Retinal pigment epithelial cell (primary cell): Measurements from ENCODE around the gene AIFM1.

Experiments used
- DNase-seq: peaks from one replicate; pipeline ENCODE4 v3.0.0-alpha.2; 2010; ENCODE audit warnings: low read depth
- H3K4me3 ChIP-seq: 2 replicates; pipeline ENCODE4 v1.5.1; 2011; ENCODE audit warnings: mild to moderate bottlenecking, low read length, control low read depth, moderate library complexity
- TF ChIP-seq, protein P1 (sequence below): conservative IDR thresholded peaks from 2 replicates; pipeline ENCODE4 v1.5.1; 2011; ENCODE audit warnings: low read depth, low read length, control low read depth, inconsistent platforms

AIFM1 gene

DNA sequence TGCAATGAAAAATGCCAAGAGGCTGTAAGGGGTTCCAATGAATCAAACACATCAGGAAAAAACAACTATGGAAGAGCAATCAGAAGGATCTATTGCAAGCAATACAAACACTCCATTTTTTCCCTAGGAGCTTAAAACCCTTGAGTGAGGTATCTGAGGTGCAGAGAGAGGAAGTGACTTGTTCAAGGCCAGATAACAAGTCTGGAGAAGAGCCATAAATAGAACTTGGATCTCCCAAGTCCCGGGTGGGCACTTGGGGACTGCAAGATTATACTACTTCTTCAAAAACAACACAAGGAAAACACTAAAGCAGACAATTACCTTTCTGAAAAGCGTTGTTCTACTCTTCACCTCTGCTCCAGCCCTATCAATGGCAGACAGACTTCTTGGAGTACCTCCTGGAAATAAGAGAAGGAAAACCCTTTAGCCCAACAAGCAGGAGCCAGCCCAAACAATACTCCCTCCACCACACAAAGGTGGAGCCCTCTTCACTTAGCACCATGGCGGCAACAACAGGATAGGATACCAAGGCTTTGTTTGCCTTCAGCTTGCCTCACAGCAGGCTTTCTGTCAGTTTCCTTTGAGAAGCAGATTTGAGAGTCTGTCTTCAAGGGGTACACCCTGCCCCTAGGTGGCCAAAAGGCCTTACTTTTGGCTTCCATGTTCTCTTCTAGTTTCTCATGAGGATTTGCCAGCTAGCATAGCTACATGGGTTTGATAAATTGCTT lies 26.0 kb downstream of the AIFM1 start:
- TF ChIP-seq, protein P1, sequence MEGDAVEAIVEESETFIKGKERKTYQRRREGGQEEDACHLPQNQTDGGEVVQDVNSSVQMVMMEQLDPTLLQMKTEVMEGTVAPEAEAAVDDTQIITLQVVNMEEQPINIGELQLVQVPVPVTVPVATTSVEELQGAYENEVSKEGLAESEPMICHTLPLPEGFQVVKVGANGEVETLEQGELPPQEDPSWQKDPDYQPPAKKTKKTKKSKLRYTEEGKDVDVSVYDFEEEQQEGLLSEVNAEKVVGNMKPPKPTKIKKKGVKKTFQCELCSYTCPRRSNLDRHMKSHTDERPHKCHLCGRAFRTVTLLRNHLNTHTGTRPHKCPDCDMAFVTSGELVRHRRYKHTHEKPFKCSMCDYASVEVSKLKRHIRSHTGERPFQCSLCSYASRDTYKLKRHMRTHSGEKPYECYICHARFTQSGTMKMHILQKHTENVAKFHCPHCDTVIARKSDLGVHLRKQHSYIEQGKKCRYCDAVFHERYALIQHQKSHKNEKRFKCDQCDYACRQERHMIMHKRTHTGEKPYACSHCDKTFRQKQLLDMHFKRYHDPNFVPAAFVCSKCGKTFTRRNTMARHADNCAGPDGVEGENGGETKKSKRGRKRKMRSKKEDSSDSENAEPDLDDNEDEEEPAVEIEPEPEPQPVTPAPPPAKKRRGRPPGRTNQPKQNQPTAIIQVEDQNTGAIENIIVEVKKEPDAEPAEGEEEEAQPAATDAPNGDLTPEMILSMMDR, result no peak
- DNase-seq, result no peak
- H3K4me3 ChIP-seq, result no peak overlapping the region

DNA sequence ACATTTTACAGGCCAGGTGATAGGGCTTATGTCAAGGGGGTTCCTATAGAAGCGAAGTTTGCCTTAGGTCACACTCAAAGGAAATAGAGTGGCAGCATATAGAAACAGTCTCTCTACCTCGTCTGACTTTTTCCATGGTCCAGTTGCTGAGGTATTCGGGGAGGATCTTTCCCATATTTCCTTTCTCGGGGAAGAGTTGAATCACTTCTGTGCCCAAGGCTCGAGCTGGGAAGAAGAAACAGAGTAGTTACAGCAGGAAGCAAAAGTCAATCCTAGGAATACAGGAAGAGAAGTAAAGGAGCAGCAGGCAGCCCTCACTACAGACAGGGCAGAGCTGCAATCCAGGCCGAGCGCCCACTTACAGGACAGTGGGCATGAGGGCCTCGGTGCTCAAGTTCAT lies 28.7 kb downstream of the AIFM1 start:
- TF ChIP-seq, protein P1, result no peak
- H3K4me3 ChIP-seq, result no peak overlapping the region
- no peak for DNase-seq

DNA sequence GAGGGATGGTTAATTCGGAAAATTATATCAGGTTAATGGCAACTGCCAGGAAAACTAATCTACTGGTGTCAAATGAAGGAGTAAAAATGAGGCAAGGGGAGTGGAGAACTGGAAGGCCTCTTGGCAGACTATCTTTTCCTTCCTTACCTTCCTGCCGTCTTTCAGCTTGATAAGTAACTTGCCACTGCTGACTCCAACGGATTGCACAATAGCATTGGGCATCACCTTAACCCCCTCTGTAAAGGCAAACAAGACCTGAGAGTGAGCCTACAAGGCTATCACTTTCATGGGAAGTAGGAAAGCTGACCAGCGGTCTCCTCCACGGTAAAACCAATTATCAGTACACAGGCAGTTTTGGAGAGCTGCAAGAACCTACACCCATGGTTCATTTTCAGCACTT lies 29.1 kb downstream of the AIFM1 start:
- DNase-seq, result no peak
- H3K4me3 ChIP-seq, result no peak overlapping the region
- TF ChIP-seq, protein P1, result no peak

DNA sequence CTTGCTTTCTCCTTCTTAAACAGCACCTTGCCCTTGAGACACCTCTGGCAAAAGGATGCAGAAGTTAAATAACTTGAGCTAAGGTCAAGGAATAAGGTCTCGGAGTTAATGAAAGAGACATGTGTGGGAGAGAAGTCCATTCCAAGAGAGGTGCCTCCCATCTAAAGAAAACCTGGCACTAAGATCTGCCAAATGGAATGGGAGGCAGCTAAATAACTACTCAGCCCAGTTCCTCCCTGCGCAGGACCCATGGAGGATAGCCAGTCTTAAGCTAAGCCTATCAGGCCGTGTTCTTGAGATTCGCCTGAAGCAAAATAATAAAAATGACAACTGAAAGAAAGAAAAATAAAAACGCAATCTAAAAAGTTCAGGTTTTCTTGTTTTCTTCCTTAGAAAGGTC lies 34.7 kb downstream of the AIFM1 start:
- TF ChIP-seq, protein P1, result no peak
- H3K4me3 ChIP-seq, result no peak overlapping the region
- DNase-seq, result no peak

DNA sequence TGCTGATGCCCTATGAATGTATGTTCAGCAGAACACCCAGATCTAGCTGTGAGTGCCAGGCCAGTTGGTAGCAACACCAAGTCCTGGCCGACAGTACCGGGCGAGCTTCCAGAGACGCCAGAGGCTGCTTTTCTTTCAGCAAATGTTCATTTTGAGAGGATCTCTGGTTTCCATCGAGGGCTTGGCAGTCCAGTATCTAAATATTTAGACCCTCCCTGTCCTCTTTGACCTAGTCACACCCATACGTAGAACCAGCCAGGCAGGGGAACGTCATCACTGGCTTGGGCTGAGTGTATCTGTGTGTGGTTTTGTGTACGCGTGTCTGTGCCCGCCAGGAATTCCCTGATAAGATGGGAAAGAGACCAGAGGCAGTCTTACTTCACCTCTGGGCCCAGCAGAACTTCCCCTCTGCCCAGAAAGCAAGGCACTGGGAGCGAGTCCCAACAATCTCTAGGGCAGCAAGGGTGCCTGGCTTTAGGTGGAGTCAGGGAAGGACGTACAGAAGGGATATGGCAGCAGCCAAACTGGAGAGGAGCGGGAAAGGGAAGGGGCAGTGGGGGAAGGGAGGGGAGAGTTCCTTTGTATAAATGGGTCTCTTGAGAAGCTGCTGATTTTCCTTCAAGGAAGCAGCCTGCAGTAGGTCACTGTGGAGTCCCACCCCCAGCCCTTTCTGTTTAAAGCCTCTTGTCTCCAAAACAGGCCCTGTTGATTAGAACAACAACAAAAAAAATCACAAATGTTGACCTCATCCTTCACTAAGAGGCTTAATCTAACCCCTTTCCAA lies 40.4 kb downstream of the AIFM1 start:
- TF ChIP-seq, protein P1, result no peak
- no peak overlapping the region for H3K4me3 ChIP-seq
- DNase-seq, result no peak

DNA sequence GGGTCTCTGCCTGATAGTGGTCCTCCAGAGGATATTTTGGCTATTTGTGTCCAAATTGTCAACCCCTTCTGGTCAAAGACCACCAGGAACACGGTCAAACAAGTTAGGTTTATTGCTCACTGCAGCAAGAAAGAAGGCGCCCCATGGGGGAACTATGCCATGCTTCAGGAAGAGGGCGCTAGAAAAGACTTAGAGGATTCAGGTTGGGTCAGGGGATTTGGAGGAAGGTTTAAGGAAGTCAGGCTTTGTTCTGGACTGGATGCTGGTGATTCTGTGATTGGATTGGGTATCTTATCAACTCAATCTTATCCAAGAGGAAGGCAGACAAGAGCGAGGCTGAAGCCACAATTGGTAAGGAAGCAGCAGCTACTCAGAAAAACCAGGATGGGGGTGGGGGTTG lies 41.1 kb downstream of the AIFM1 start:
- no peak for DNase-seq
- H3K4me3 ChIP-seq, result no peak overlapping the region
- TF ChIP-seq, protein P1, result no peak

DNA sequence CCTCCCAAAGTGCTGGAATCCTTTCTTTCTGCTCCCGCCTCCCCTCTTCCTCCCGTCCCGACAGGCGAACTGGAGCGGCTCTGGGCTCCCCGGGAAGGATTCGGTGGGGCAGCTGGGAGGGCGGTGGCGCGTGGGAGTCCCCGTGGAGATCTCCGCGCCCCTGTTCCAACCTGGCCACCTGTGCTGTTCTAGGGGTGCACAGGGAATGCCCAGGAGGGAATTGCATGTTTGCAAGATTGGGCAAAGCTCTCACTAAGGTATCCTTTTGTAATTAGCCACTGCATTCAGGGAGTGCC lies 44.2 kb downstream of the AIFM1 start:
- TF ChIP-seq, protein P1, result no peak
- no peak for DNase-seq
- H3K4me3 ChIP-seq, result no peak overlapping the region
